NCI-H748 (cell line): ENCODE data around the gene ARHGAP15.

ENCODE experiments used
- DNase-seq: peaks from one replicate; lab custom pipeline; 2025; ENCODE audit not compliant: unreplicated experiment; lab: John Stamatoyannopoulos, UW

ARHGAP15 gene

GRCh38 chr2:143144813-143145455 lies 15.7 kb downstream of the ARHGAP15 start:
- DNase-seq = no peak

GRCh38 chr2:143146366-143146765 lies 17.1 kb downstream of the ARHGAP15 start:
- DNase-seq = no peak

- DNase-seq = no peak
These were observed 17.8 kb downstream of the ARHGAP15 start for GRCh38 chr2:143146815-143147530.

- no peak for DNase-seq
These were observed 18.8 kb downstream of the ARHGAP15 start for GRCh38 chr2:143148011-143148410.

- no peak for DNase-seq
These were observed 19.5 kb downstream of the ARHGAP15 start for GRCh38 chr2:143148757-143149156.

- no peak for DNase-seq
These were observed 21.1 kb downstream of the ARHGAP15 start for GRCh38 chr2:143150287-143150686.

- no peak for DNase-seq
These were observed 22.0 kb downstream of the ARHGAP15 start for GRCh38 chr2:143151111-143151752.

GRCh38 chr2:143152219-143152618 lies 23.0 kb downstream of the ARHGAP15 start:
- no peak for DNase-seq

- no peak for DNase-seq
These were observed 23.4 kb downstream of the ARHGAP15 start for GRCh38 chr2:143152637-143153036.

GRCh38 chr2:143155661-143156060 lies 26.4 kb downstream of the ARHGAP15 start:
- DNase-seq = no peak

GRCh38 chr2:143157001-143157400 lies 27.8 kb downstream of the ARHGAP15 start:
- DNase-seq = no peak

- DNase-seq = no peak
These were observed 28.2 kb downstream of the ARHGAP15 start for GRCh38 chr2:143157418-143157817.

- DNase-seq = no peak
These were observed 28.9 kb downstream of the ARHGAP15 start for GRCh38 chr2:143158098-143158497.

GRCh38 chr2:143158551-143159485 lies 29.6 kb downstream of the ARHGAP15 start:
- DNase-seq = peak; percentile 5

GRCh38 chr2:143159486-143159840 lies 30.2 kb downstream of the ARHGAP15 start:
- DNase-seq = peak; percentile 12

GRCh38 chr2:143160732-143161707 lies 31.8 kb downstream of the ARHGAP15 start:
- peak; percentile 68 for DNase-seq

GRCh38 chr2:143162123-143162837 lies 33.1 kb downstream of the ARHGAP15 start:
- DNase-seq = peak; percentile 61

GRCh38 chr2:143162997-143163396 lies 33.8 kb downstream of the ARHGAP15 start:
- peak; percentile 1 for DNase-seq

- DNase-seq = no peak
These were observed 34.3 kb downstream of the ARHGAP15 start for GRCh38 chr2:143163499-143163898.
